GM12878 (cell line): ENCODE data around the gene ANKMY2. TPM values are rescaled to one million over a fixed set of nuclear protein-coding genes. Genes with fewer than 3 reads are reported as not detected.

Source experiments
- ATAC-seq: fragments of 200-7000 bp; cut with Tn5 transposase; 3 replicates; pipeline ENCODE4 v1.9.1; 2020; ENCODE audit warnings: mild to moderate bottlenecking, moderate library complexity
- BruUV-seq: library from RNA; stranded (reverse); fragments of 400-500 nt; replicated peaks from 2 replicates; lab custom pipeline; 2021; lab: Mats Ljungman, UMichigan
- CTCF ChIA-PET: fragments of 300-600 bp; sonication (Branson Sonifier 250); formaldehyde crosslinking; extraction: SDS; loops from one replicate; lab custom pipeline; 2021; ENCODE audit warnings: inconsistent platforms; lab: Yijun Ruan, JAX
- POLR2A ChIA-PET: fragments of 350-600 bp; formaldehyde crosslinking; extraction: SDS; loops from one replicate; lab custom pipeline; 2021; ENCODE audit warnings: inconsistent platforms; lab: Charles Lee
- RAD21 ChIA-PET: fragments of 300-600 bp; sonication (Branson Sonifier 250); formaldehyde crosslinking; loops from one replicate; lab custom pipeline; 2023; ENCODE audit warnings: antibody characterized with exemption; ENCODE audit not compliant: unreplicated experiment; lab: Charles Lee
- SMC1A ChIA-PET: fragments of 300-600 bp; sonication (Branson Sonifier 250); formaldehyde crosslinking; loops from one replicate; lab custom pipeline; 2023; ENCODE audit not compliant: unreplicated experiment, uncharacterized antibody; lab: Charles Lee
- DNase-seq: peaks from one replicate; pipeline ENCODE4 v3.0.0-alpha.2; 2011; ENCODE audit warnings: low read depth, low spot score
- FAIRE-seq: peaks from 3 replicates; lab custom pipeline; 2011; peaks lifted over from hg19 to GRCh38; lab: Jason Lieb, UNC
- H2AFZ ChIP-seq: 2 replicates; pipeline ENCODE4 v1.6.0; 2011; ENCODE audit warnings: low read depth, low read length, control low read depth; ENCODE audit not compliant: control insufficient read depth
- H3K27ac ChIP-seq: 2 replicates; pipeline ENCODE4 v1.5.1; 2011; ENCODE audit warnings: control low read depth; ENCODE audit not compliant: control insufficient read depth, insufficient read depth
- H3K27me3 ChIP-seq, 2 experiments: replicated peaks in 1 of 2; 2 replicates each; pipeline versions ENCODE4 v1.6.0 to v1.6.1; 2011; ENCODE audit warnings: low read length in 1 of 2; ENCODE audit not compliant: control insufficient read depth in 2 of 2, insufficient read depth in 2 of 2
- H3K36me3 ChIP-seq, 2 experiments: 2 replicates each; pipeline ENCODE4 v1.5.1; 2011; ENCODE audit warnings: low read length in 1 of 2; ENCODE audit not compliant: control insufficient read depth in 2 of 2, insufficient read depth in 2 of 2
- H3K4me1 ChIP-seq: 2 replicates; pipeline ENCODE4 v1.6.1; 2011; ENCODE audit warnings: mild to moderate bottlenecking, low read length, moderate library complexity, mixed read lengths; ENCODE audit not compliant: control insufficient read depth, insufficient read depth
- H3K4me2 ChIP-seq: 2 replicates; pipeline ENCODE4 v1.6.0; 2011; ENCODE audit warnings: control low read depth; ENCODE audit not compliant: control insufficient read depth, insufficient read depth
- H3K4me3 ChIP-seq: fragments of 200-600 bp; sonication (generic); 2 replicates; pipeline ENCODE4 v1.5.1; 2016
- H3K79me2 ChIP-seq: 2 replicates; pipeline ENCODE4 v1.6.0; 2011; ENCODE audit warnings: low read length; ENCODE audit not compliant: control insufficient read depth, insufficient read depth
- H3K9ac ChIP-seq: 2 replicates; pipeline ENCODE4 v1.8.0; 2011; ENCODE audit warnings: low read length, control low read depth, mixed read lengths; ENCODE audit not compliant: control insufficient read depth, insufficient read depth
- H3K9me3 ChIP-seq: replicated peaks from 3 replicates; pipeline ENCODE4 v1.5.1; 2011; ENCODE audit warnings: mild to moderate bottlenecking, low read length; ENCODE audit not compliant: control insufficient read depth, insufficient read depth
- H4K20me1 ChIP-seq: 2 replicates; pipeline ENCODE4 v1.6.0; 2011; ENCODE audit not compliant: control insufficient read depth, insufficient read depth
- ATF2 ChIP-seq: IDR thresholded peaks from 2 replicates; pipeline ENCODE4 v1.6.1; 2012; ENCODE audit warnings: low read length, inconsistent platforms
- BRCA1 ChIP-seq: IDR thresholded peaks from 2 replicates; pipeline ENCODE4 v1.6.1; 2011; ENCODE audit warnings: low read depth, low read length, improper control_type of control experiment
- CHD2 ChIP-seq: IDR thresholded peaks from 2 replicates; pipeline ENCODE4 v1.6.1; 2011; ENCODE audit warnings: low read depth, low read length, improper control_type of control experiment, borderline replicate concordance
- IRF5 ChIP-seq: fragments of 450-650 bp; IDR thresholded peaks from 2 replicates; pipeline ENCODE4 v1.6.1; 2017; ENCODE audit warnings: borderline replicate concordance
- KLF5 ChIP-seq: fragments of 450-650 bp; IDR thresholded peaks from 2 replicates; pipeline ENCODE4 v1.6.1; 2014; ENCODE audit warnings: mild to moderate bottlenecking; ENCODE audit not compliant: partially characterized antibody
- MEF2A ChIP-seq: IDR thresholded peaks from 2 replicates; pipeline ENCODE4 v1.6.1; 2011; ENCODE audit warnings: low read depth, mild to moderate bottlenecking, low read length, moderate library complexity; ENCODE audit not compliant: insufficient read depth
- MTA2 ChIP-seq: fragments of 450-650 bp; IDR thresholded peaks from 2 replicates; pipeline ENCODE4 v1.6.1; 2016; ENCODE audit warnings: low read depth, mild to moderate bottlenecking, moderate library complexity
- NFYB ChIP-seq: IDR thresholded peaks from 2 replicates; pipeline ENCODE4 v1.6.1; 2011; ENCODE audit warnings: low read depth, mild to moderate bottlenecking, low read length, improper control_type of control experiment, moderate library complexity; ENCODE audit not compliant: insufficient read depth
- RAD51 ChIP-seq: fragments of 450-650 bp; IDR thresholded peaks from 2 replicates; pipeline ENCODE4 v1.6.1; 2016; ENCODE audit warnings: moderate library complexity, mild to moderate bottlenecking, inconsistent platforms
- SMAD5 ChIP-seq: IDR thresholded peaks from 2 replicates; pipeline ENCODE4 v1.6.1; 2016; ENCODE audit warnings: antibody characterized with exemption, low read depth
- ZBTB33 ChIP-seq: fragments of 450-650 bp; IDR thresholded peaks from 2 replicates; pipeline ENCODE4 v1.6.1; 2017; ENCODE audit warnings: mild to moderate bottlenecking
- ZNF274 ChIP-seq: IDR thresholded peaks from one replicate; pipeline ENCODE4 v1.8.0; 2011; ENCODE audit not compliant: insufficient read length, insufficient read depth
- ZNF592 ChIP-seq: fragments of 450-650 bp; IDR thresholded peaks from 2 replicates; pipeline ENCODE4 v1.6.1; 2017; ENCODE audit warnings: mild to moderate bottlenecking, moderate library complexity
- WGBS: methylation state at CpG from one replicate; pipeline ENCODE4 v1.1.6; 2016; ENCODE audit warnings: low lambda C conversion rate; ENCODE audit not compliant: insufficient replicate concordance, insufficient coverage; ENCODE audit errors: missing lambda C conversion rate; 5-methylcytosine and 5-hydroxymethylcytosine counted together
- in situ Hi-C: fragments of 300-500 bp; cut with MboI; formaldehyde crosslinking; loops from 9 replicates; pipeline ENCODE4 v1.14.3; 2018; ENCODE audit warnings: mixed read lengths
- intact Hi-C: fragments of 100-400 bp; cut with micrococcal nuclease; formaldehyde crosslinking; loops from one replicate; pipeline ENCODE4 v1.14.2; 2022; ENCODE audit not compliant: unreplicated experiment
- polyA plus RNA-seq, 11 experiments: library from polyadenylated mRNA; depleted of rRNA in 4 of 11; unstranded in 6 of 11; stranded (reverse) in 5 of 11; fragments of >200 nt; fragmentation: Nextera tagmentation in 4 of 11; fragmentation: Illumina TruSeq in 1 of 11; extraction: Ambion mirVana in 4 of 11; extraction: Trizol in 1 of 11; gene quantifications; 1 replicate in 1 of 11; 2 replicates in 10 of 11; pipeline versions ENCODE4 v1.2.1 to v1.2.3, GENCODE V29; 2011 to 2016; ENCODE audit warnings: inconsistent platforms in 2 of 11, missing spikeins in 2 of 11, low read depth in 1 of 11
- total RNA-seq, 4 experiments: library from RNA; depleted of rRNA in 3 of 4; stranded (reverse); fragments of >200 nt in 3 of 4; fragmentation: Illumina TruSeq in 1 of 4; extraction: Trizol in 1 of 4; gene quantifications; 2 replicates each; pipeline versions ENCODE4 v1.2.1 to v1.2.3, GENCODE V29; 2013 to 2021

The ANKMY2 gene
- total and polyA plus RNA-seq, 10 of the 15 experiments (the other 5 are each of a cell fraction or from before 2014, with no cell fraction given) = 0.10 to 0.48 (median 0.29) TPM

GRCh38 chr7:16671811-16672210 lies 26.3 kb upstream of the ANKMY2 start (continued):
- no peak for TF ChIP-seq ATF2
- TF ChIP-seq NFYB = no peak
- no peak for TF ChIP-seq ZBTB33
- no peak for TF ChIP-seq CHD2
- TF ChIP-seq ZNF274 = no peak
- no peak for TF ChIP-seq IRF5

GRCh38 chr7:16670731-16671344 lies 25.3 kb upstream of the ANKMY2 start:
- in situ Hi-C loops (no loop called here), intact Hi-C loops (no loop called here)
- ChIA-PET RAD21 (no interaction called here), SMC1A (no interaction called here), CTCF (no interaction called here), POLR2A (no interaction called here)
- Histone ChIP-seq H3K9me3 (no peaks in the 10 kb centered on the region; the same call in 2 of the 3 replicates), H3K27ac (no peak overlapping the region), H3K4me2 (no peak overlapping the region), H4K20me1 (no peaks in the 10 kb centered on the region), H3K9ac (no peak overlapping the region), H3K4me1 (no peaks in the 10 kb centered on the region), H3K4me3 (no peak overlapping the region), H3K27me3 (no peaks in the 10 kb centered on the region), H3K36me3 (no peaks in the 10 kb centered on the region), H2AFZ (no peak overlapping the region), H3K79me2 (no peaks in the 10 kb centered on the region)
- FAIRE-seq (no peak), DNase-seq (no peak), ATAC-seq (no peak)
- BruUV-seq = no TSS peak
- 54% methylated on average over 4 of the region's 4 CpGs for WGBS
- TF ChIP-seq RAD51 (no peak), ZNF592 (no peak), KLF5 (no peak), MEF2A (no peak), BRCA1 (no peak), SMAD5 (no peak), MTA2 (no peak)
